HG03064 (cell line): Measurements from ENCODE around the gene QKI.

Source experiments
- ATAC-seq: cut with Tn5 transposase; IDR thresholded peaks from one replicate; pipeline ENCODE4 v1.9.1; 2021; ENCODE audit warnings: low read depth; ENCODE audit not compliant: unreplicated experiment

Gene QKI

DNA sequence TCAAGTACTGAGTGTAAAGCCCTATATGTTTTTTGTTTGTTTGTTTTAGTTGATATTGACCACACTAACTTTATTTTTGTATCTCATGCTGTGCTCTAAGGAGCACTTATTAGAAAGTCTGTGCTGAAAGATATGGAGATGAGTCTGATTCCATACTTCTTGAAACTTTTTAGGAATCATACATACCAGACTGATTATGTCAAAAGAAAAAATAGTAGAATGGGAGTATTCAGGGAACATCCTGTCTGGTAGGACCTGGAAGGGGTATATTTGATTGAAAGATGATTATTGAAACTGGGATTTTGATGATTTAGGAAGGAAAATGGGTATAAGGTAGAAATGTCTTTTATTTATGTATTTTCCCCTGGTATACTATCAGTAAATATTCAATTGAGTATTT is 111.4 kb downstream of the QKI start:
- ATAC-seq = no peak

DNA sequence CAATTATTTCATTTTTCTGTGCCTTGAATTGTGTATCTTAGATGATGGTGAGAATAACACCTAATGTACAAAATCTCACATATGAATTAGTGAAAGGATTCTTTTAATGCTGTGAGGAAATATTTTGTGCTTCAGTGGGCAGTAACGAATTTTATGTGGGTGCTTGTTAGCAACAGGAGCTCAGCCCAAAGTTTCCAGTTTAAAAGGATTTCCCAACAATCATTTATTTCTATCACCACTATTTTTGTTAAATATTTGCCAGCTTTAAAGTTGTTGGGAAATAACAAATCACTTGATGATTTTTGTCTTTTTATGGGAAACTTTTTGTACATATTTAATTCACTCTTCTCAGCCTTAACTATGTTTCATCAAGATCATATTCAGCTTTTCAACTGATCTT is 111.8 kb downstream of the QKI start:
- ATAC-seq = no peak

DNA sequence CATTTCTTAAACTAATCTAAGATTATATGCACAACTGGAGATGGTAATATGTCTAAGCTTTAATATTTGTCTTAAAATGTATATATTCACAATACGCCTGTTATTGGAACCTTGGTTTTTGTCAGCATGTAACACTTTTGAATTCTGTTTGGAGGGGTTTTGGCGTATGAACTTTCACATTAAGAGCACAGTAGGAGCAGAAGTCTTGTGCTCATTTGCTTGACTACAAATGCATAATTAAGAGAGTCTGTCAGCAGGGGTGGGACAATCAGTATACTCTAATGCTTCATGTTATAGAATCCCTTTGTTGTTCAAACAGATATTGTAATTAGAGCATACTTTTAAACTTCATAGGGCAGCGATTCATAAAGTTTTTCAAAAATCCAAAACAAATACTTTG is 112.8 kb downstream of the QKI start:
- no peak for ATAC-seq

DNA sequence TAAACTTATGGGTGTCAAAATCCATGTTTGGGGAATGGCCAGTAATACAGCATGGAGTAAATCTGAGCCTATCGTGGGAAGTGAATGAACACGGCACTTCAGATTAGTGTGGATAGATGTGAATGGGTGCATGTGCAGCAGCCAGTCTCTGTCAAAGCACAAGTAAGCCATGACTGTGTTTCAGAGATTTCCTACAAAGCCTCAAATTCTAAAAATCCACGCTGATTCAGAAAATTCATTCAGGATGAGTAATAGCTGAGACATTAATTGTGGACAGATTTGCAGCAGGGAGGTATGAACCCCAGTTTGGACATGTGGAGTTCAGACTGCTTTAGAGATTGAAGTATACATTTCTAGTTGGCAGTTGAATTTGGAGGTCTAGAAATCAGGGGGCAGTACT is 115.1 kb downstream of the QKI start:
- no peak for ATAC-seq

DNA sequence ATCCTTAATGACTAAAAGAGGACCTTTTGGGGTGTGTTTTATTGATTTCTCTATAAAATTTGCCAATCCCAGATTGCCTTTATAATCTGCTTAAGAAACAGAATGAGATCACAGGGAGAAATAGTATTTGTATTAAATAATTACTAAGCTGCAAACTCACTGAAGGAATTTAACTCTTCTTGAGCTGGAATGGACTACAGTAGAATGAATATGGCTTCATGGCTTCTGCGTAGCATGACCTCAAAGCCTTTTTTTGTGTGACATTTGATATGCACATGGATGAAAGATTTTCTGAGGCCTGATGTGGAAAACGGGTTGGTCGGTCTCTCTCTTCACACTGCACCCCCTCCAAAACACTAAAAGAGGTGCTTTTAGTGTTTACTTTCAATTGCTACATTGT is 115.9 kb downstream of the QKI start:
- ATAC-seq = no peak

DNA sequence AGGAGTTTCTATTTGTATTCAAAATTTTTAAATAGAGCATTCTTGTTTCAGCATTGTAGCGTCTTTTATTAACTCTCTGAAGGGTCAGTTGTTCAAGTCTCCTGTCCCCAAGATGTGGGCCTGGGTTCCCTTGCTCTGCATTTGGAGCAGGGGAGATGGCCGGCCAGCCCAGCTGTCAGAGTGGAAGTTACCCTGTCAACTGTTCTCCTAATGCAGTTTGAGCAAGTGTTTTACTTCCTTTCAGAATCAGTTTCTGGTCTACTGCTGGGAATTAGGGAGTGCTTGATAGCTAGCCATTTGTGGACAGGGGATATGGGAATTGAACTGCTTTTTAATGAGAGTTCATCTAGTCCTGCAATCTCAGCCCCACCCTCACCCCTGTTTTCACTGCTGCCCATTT is 116.6 kb downstream of the QKI start:
- no peak for ATAC-seq

DNA sequence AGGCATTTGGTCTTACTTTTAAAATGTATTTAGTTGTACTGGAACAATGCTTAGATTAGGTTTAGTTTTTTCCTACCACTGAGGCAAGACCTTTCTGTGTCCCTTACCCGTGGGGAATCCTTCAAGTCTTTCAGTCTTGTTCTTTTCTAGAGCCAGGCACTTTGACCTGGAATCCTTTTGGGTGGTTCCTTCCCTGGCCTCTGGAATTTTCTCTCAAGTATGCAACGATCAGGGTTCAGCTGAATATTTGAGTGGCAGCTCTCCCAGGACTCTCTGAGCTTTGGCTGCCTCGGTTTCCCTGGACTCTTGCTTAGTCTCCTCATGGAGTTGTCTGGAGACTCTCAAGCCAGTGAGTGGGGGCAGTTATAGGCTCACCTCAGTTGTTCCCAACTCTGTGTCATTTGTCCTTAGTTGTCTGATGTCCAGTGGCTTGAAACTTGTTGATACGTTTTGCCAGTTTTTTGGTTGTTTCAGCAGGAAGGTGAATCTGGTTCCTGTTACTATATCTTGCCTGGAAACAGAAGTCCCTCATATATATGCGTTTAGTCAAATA is 118.1 kb downstream of the QKI start:
- ATAC-seq = no peak

DNA sequence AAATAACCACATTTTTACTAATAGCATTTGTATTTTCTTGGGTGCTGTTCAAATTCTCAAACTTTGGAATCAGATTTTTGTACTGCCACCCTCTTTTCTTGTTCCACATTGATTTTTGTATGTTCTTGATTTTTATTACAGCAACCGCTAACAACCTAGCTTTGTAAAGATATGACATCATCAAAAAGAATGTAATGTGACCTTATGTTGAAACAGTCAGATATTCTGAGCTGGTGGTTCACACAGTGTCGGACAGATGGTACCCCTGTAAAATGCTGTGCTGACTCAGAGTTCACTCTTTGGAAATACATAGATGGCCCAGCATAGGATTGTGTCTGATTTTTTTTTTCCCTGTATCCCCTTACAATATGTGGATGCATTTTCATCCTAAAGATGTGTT is 118.9 kb downstream of the QKI start:
- no peak for ATAC-seq

DNA sequence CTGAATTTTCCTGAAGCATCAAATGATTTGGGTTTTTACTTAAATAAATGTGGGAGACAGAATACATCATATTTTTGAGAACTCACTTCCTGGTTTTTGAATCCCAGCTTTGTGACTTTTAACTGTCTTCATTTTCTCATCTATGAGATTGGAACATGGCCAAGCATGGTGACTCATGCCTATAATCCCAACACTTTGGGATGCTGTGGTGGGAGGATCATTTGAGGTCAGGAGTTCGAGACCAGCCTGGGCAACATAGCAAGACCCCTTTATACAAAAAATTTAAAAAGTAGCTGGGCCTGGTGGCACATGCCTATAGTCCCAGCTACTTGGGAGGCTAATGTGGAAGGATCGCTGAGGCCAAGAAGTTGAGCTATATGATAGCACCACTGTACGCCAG is 122.3 kb downstream of the QKI start:
- ATAC-seq = no peak

DNA sequence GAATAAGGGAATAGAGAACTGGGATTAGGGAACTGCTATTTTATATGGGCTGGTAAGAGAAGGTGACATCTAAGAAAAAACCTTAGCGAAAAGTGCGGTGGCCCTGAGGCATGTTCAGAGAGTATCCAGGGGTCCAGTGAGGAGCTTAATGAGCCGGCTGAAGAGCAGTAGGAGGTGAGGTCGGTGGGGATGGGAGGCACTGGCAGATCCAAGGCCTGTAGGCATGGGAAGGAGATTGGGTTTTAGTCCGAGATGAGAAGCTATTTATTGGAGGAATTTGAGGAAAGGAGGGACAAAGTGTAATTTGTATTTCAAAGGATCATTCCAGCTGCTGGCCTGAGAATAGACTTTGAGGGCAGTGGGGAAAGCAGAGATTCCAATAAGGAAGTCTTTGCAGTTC is 123.8 kb downstream of the QKI start:
- no peak for ATAC-seq

DNA sequence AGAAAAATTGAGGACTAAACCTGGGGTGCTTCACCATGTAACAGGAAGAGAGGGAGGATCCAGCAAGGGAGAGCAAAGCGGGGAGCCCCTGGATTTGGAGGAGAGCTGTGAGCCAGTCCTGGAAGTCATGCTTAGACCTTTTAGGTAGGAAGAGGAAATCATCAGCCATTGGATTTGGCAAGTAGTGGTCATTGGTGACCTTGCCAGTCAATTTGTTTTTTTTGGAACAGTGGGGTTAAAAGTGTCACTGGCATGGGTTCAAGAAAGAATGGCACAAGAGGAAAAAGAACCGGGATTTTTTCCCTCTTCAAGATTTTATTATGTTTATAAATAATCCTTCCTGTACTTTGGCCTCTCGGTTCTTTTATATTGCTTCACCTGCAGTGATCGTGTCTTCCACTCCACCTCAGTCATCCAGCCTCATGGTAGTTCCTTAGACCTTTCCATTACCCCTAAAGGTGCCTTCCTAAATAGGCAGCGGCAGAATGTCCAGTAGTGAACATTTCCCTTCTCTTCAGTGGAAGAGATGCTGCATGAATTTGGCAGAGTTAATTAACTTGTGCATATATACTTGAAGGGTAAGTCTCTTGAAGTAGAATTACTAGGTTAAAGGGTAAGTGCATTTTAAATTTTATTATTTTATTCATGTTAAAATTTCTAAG is 124.7 kb downstream of the QKI start:
- ATAC-seq = no peak

DNA sequence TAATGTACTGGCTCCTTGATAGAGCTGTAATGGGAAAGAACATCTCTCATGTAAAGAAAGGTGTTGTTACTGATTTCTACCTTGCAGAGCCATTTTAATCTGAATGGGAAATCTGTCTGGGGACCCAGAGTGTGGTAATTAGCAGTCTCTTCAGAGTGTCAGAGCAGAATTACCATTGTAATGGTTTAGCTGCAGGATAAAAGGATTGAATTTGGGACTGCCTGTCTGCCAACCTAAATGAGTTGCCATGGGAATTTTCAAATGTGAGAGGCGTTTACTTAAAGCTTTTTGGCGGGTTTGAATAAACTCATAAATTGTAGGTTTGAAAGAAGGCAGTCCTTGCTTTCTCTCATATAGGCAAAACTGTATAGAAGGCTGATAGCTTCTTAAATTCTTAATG is 128.8 kb downstream of the QKI start:
- ATAC-seq = no peak

DNA sequence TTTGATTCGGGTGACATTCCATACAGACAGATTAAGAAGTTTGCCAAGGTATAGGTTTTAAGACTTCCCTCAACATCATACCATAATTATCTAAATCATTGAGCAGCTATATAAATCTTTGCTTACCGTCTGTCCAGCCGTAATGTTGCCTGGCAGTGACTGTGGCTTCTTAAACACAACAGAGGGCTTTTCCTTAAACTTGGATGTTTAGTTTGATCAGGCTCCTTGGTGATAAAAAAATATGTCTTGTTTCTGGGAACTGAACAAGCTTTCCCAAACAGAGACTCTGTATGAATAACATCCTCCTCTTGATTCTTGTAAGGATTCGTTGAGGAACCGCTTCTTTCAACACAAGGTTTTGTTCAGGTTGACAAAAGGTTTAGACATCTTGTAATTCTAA is 130.9 kb downstream of the QKI start:
- no peak for ATAC-seq

DNA sequence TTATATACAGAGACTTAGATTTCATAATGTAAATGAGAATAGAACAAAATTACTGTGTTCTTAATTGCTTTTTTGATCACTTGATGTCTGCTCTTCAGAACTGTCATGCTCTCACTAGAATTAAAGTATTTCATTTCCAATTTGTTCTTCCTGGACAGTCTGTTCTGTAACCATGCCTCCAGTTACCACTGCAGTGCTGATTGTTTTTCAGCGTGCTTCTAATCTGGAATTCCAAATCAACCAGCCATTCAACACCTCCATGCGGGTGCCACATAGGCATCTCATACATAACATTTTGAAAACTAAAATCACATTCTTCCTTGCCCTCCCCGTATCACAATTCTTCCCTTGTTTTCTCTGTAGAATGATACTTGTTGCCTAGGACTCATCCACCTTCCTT is 132.8 kb downstream of the QKI start:
- no peak for ATAC-seq

DNA sequence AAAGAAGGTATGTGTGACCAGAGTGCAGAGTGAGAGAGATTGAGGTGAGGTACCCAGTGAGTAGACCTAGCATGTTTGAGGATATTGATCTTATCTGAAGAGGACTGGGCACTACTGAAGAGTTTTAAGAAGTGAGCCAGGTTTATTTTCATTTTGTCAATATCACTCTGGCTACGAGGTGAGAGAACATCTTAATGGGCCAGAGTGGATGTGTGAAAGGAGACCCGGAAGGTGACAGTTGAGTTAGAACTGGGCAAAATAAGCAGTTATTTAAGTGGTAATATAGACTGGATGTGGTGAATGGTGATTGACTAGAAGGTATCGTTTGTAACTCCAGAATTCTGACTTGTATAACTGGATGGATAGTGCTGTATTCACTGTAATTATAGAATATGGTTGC is 134.1 kb downstream of the QKI start:
- ATAC-seq = no peak

DNA sequence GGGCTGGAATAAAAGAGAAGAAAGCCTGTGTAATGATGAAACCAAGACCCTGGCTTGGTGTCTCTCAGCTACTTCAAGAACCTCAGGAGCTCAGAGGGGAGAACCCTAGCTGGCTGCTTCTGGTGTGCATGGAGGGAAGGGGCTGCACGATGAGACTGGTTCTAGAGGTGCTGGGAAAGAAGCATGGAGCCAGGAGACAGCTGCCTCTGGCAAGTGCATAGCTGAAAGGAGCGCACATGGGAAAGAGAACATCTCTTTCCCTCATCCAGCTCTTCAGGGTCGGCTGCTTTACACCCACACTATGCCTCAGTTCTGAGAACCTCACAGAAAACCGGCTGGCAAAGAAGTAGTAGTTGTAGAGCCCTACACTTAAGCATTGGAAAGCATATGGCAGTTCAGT is 139.5 kb downstream of the QKI start:
- ATAC-seq = no peak

DNA sequence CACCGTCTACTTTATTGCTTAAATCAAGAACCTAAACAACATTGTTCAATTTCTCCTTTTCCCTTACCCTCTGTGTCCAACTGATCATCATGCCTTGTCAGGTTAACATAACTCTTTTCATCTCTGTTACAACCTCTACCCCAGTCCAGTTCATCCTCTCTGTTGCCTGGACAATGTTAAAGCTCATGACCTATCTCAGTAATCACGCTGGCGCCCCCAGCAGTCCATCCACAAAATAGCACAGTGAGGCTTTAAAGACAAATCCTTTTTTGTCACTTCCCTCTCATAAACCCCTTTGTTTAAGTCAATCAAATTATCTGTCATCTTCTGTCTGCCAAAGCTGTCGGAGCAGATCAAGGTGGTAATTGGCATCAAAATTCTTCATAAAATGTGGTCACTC is 140.1 kb downstream of the QKI start:
- no peak for ATAC-seq

DNA sequence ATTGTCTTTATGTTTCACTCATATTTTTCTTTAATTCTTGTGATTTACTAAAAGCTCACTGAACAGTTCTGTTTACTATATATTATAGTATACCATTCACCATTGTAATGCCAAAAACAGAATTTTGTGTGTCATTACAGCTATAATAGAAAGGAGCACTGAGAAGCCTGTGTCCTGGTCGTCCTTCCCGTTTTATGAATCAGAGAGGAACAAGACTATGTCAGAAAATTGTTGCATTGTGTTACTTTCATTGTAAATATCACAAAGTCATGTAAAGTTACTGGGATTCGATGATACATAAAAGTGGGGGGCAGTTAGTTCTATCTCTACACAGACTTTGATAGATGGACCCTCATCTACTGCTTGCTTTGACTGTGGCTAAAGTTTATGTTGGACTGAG is 145.1 kb downstream of the QKI start:
- ATAC-seq = no peak

DNA sequence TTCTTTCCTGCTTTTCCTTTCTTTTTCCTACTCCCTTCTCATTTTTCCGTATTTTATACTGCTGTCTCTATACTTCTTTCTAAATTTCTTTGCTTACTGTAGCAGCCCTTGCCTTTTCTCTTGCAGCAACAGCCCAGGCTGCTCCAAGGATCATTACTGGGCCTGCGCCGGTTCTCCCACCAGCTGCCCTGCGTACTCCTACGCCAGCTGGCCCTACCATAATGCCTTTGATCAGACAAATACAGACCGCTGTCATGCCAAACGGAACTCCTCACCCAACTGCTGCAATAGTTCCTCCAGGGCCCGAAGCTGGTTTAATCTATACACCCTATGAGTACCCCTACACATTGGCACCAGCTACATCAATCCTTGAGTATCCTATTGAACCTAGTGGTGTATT is 148.8 kb downstream of the QKI start:
- ATAC-seq = no peak

DNA sequence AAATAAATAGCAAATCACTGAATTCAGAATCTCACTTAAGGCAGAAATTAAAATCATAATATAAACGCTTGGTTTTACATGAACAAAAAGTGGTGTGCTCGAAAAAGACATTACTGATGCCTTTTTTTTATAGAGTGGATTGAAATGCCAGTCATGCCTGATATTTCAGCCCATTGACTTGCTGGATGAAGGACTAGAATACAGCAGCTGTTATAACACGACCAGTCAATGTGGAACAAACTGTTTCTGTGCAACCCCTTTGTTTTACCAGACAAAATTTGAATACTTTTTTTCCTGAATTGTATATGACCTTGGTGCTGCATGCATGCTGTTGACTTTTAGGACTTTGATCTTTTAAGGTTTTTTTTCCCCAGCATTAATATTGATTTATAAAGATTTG is 150.0 kb downstream of the QKI start:
- ATAC-seq = no peak

DNA sequence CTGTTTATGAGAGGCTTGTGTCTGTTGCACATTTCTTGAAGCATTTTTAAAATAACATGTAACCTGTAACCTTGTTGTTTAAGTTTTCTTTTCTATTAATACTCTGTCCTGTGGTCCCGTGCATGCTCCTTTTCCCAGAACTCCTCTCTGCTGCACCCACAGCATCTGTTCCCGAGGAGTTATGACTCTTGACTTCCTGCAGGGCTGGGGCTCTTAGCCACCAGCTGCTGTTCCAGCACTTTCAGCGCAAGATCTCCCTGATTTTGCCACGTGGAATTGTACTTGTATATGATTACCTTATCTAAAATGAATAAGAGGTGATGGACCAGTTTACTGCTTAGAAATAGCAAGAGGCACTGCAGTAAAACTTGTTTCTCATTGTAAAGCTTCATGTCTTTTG is 150.6 kb downstream of the QKI start:
- ATAC-seq = no peak

DNA sequence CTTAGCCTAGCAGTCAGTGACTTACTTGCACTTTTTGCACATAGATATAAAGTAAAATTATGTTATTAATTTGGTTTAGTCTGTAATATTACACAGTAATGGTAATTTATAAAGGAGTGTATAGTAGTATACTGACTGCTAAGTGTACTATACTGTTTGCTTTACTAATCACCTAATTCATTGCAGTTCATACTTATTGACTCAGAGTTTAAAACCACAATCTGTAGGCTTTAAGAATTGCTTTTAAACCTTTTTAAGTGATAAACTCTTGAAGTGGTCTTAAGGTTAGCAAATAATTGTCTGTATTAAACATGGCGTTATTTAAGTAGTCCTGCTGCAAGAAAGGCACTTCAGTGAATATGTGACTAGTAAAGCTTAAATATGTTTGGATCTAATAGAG is 151.5 kb downstream of the QKI start:
- no peak for ATAC-seq

DNA sequence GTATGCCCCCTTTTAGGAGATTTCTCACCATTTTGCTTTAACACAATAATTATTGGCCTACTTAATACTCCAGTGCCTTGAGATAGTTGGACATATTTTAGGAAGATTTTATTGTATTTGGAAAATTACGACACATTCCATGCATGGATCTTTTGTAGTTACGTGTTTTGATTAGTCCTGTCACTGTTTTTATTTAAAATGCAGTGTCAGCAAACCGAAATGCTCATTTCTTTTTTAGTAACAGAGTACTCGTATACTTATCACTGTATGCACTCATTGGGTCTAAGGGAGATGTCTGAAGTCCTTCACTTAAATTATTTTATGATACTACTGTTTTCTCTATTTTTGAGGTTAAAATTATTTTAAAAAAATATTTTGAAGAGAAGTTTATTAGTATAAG is 153.8 kb downstream of the QKI start:
- no peak for ATAC-seq
